HEK293T (cell line): Measurements from ENCODE around the gene NFAT5.

Experiments used
- ARNT ChIP-seq: fragments of 450-650 bp; IDR thresholded peaks from 2 replicates; pipeline ENCODE4 v1.6.1; 2017; ENCODE audit warnings: mild to moderate bottlenecking
- BHLHE40 ChIP-seq: fragments of 450-650 bp; IDR thresholded peaks from 2 replicates; pipeline ENCODE4 v1.6.1; 2016; ENCODE audit warnings: mild to moderate bottlenecking, moderate library complexity, borderline replicate concordance
- ELF4 ChIP-seq: fragments of 450-650 bp; IDR thresholded peaks from 2 replicates; pipeline ENCODE4 v1.6.1; 2017; ENCODE audit warnings: antibody characterized with exemption
- FOXA1 ChIP-seq: fragments of 450-650 bp; IDR thresholded peaks from 2 replicates; pipeline ENCODE4 v1.6.1; 2016; ENCODE audit warnings: mild to moderate bottlenecking
- FOXM1 ChIP-seq: fragments of 450-650 bp; IDR thresholded peaks from 2 replicates; pipeline ENCODE4 v1.6.1; 2017; ENCODE audit warnings: mild to moderate bottlenecking, borderline replicate concordance
- HDGF ChIP-seq: fragments of 450-650 bp; IDR thresholded peaks from 2 replicates; pipeline ENCODE4 v1.6.1; 2017; ENCODE audit warnings: antibody characterized with exemption, borderline replicate concordance
- L3MBTL2 ChIP-seq: fragments of 450-650 bp; conservative IDR thresholded peaks from 2 replicates; pipeline ENCODE4 v1.6.1; 2016; ENCODE audit warnings: mild to moderate bottlenecking
- LEF1 ChIP-seq: fragments of 450-650 bp; IDR thresholded peaks from 2 replicates; pipeline ENCODE4 v1.6.1; 2017; ENCODE audit warnings: mild to moderate bottlenecking, borderline replicate concordance
- NFRKB ChIP-seq: fragments of 450-650 bp; IDR thresholded peaks from 2 replicates; pipeline ENCODE4 v1.6.1; 2016; ENCODE audit warnings: mild to moderate bottlenecking, moderate library complexity
- SP1 ChIP-seq: fragments of 450-650 bp; IDR thresholded peaks from 2 replicates; pipeline ENCODE4 v1.6.1; 2017
- SUZ12 ChIP-seq: fragments of 450-650 bp; IDR thresholded peaks from 2 replicates; pipeline ENCODE4 v1.6.1; 2016; ENCODE audit warnings: mild to moderate bottlenecking
- ZNF384 ChIP-seq: fragments of 450-650 bp; IDR thresholded peaks from 2 replicates; pipeline ENCODE4 v1.6.1; 2016

GRCh38 chr16:69706256-69706974 is 140.6 kb downstream of the NFAT5 start:
- TF ChIP-seq LEF1 (no peak), FOXM1 (no peak), SUZ12 (no peak), FOXA1 (no peak), BHLHE40 (no peak), ARNT (no peak), ZNF384 (no peak), NFRKB (no peak), L3MBTL2 (no peak), SP1 (no peak), HDGF (no peak), ELF4 (no peak)
